Thoracic aorta (tissue), 2 donors: ENCODE data around the gene CTDP1. TPM values are rescaled to one million over a fixed set of nuclear protein-coding genes. Genes with fewer than 3 reads are reported as not detected.

Experiments used
- ATAC-seq: fragments of 150-250 bp; one replicate; pipeline ENCODE4 v1.8.0; 2017; ENCODE audit warnings: low read depth; ENCODE audit not compliant: insufficient number of reproducible peaks, low FRiP score
- DNase-seq: peaks from one replicate; pipeline ENCODE4 v3.0.0-alpha.2; 2020; ENCODE audit warnings: low spot score
- H3K27ac ChIP-seq, 2 donors: fragments of 200-600 bp; sonication (generic); 1 replicate in 1 of 2; 2 replicates in 1 of 2; pipeline ENCODE4 v1.5.1; 2016; ENCODE audit warnings: mild to moderate bottlenecking in 2 of 2, moderate library complexity in 2 of 2
- H3K27me3 ChIP-seq: fragments of 200-600 bp; sonication (generic); replicated peaks from 2 replicates; pipeline ENCODE4 v1.6.0; 2016; ENCODE audit warnings: mild to moderate bottlenecking; ENCODE audit not compliant: insufficient read depth
- H3K36me3 ChIP-seq: fragments of 200-600 bp; sonication (generic); one replicate; pipeline ENCODE4 v1.5.1; 2016
- H3K4me1 ChIP-seq, 2 donors: fragments of 200-600 bp; sonication (generic); 1 replicate in 1 of 2; 2 replicates in 1 of 2; pipeline versions ENCODE4 v1.5.1 to v1.6.0; 2016; ENCODE audit warnings: low read depth in 2 of 2, mild to moderate bottlenecking in 1 of 2; ENCODE audit not compliant: control insufficient read depth in 1 of 2
- H3K4me3 ChIP-seq: fragments of 200-600 bp; sonication (generic); 2 replicates; pipeline ENCODE4 v1.5.1; 2016; ENCODE audit warnings: mild to moderate bottlenecking
- H3K9me3 ChIP-seq: fragments of 200-600 bp; sonication (generic); 2 replicates; pipeline ENCODE4 v1.5.1; 2016
- CTCF ChIP-seq: fragments of 200-600 bp; sonication (generic); IDR thresholded peaks from one replicate; pipeline ENCODE4 v1.5.1; 2019; ENCODE audit warnings: antibody characterized with exemption
- total RNA-seq, 2 donors: library from RNA; depleted of rRNA; stranded (reverse); fragments of >200 nt; gene quantifications; one replicate each; pipeline versions ENCODE4 v1.1.0 to v1.2.3, GENCODE V29; 2016

Gene CTDP1
- total RNA-seq, 2 donors from 2014 or later, result 25.0 to 28.0 TPM

GRCh38 chr18:79796016-79796415 lies 116.4 kb downstream of the CTDP1 start:
- Histone ChIP-seq H3K36me3 (no peaks in the 10 kb centered on the region), H3K4me3 (no peak overlapping the region), H3K27ac (no peak overlapping the region), H3K27me3 (peaks cover 9% of the 10 kb centered on the region), H3K4me1 (peaks cover 0 to 4% of the 10 kb centered on the region in 2 donors), H3K9me3 (no peaks in the 10 kb centered on the region)
- TF ChIP-seq CTCF, result no peak
- ATAC-seq, result no peak
- DNase-seq, result no peak

GRCh38 chr18:79796531-79797405 lies 117.2 kb downstream of the CTDP1 start:
- DNase-seq, result no peak
- Histone ChIP-seq H3K27me3 (peaks cover 9% of the 10 kb centered on the region), H3K4me3 (no peak overlapping the region), H3K27ac (no peak overlapping the region), H3K4me1 (peaks cover 0 to 4% of the 10 kb centered on the region in 2 donors), H3K36me3 (no peaks in the 10 kb centered on the region), H3K9me3 (no peaks in the 10 kb centered on the region)
- no peak for TF ChIP-seq CTCF
- ATAC-seq, result no peak

- peaks cover 9% of the 10 kb centered on the region for H3K27me3 ChIP-seq
- peak within 1 kb of the TSS; percentile 48 for H3K4me3 ChIP-seq
- H3K4me1 ChIP-seq, result peaks cover 0 to 4% of the 10 kb centered on the region in 2 donors
- no peak within 1 kb of the TSS for H3K27ac ChIP-seq
- H3K36me3 ChIP-seq, result no peaks in the 10 kb centered on the region
- DNase-seq, result no peak
- no peaks in the 10 kb centered on the region for H3K9me3 ChIP-seq
- no peak for TF ChIP-seq CTCF
- ATAC-seq, result no peak
Observed at GRCh38 chr18:79797518-79798345, 118.1 kb downstream of the CTDP1 start, which contains the start of gene KCNG2. KCNG2 (plus strand) TSS chr18:79797938; CDS start chr18:79863668, 65,730 bp downstream.

- H3K36me3 ChIP-seq, result no peaks in the 10 kb centered on the region
- peak overlapping the region; percentile 48 for H3K4me3 ChIP-seq
- H3K27ac ChIP-seq, result no peak overlapping the region
- H3K9me3 ChIP-seq, result no peaks in the 10 kb centered on the region
- no peak for TF ChIP-seq CTCF
- DNase-seq (no peak), ATAC-seq (no peak)
- peaks cover 0 to 4% of the 10 kb centered on the region in 2 donors for H3K4me1 ChIP-seq
- H3K27me3 ChIP-seq, result peaks cover 9% of the 10 kb centered on the region
Observed at GRCh38 chr18:79798346-79798998, 118.9 kb downstream of the CTDP1 start.
